Body of pancreas (tissue), 4 donors: ENCODE measurements around the gene PKP4.

Experiments used
- CTCF ChIP-seq, 7 experiments: fragments of 450-650 bp in 4 of 7; fragments of 200-600 bp in 3 of 7; sonication (generic) in 3 of 7; IDR thresholded peaks; one replicate each; pipeline ENCODE4 v1.5.1; 2016 to 2019; ENCODE audit warnings: antibody characterized with exemption in 7 of 7
- POLR2A ChIP-seq, 3 donors: fragments of 450-650 bp; IDR thresholded peaks; one replicate each; pipeline ENCODE4 v1.6.1; 2016; ENCODE audit warnings: antibody characterized with exemption in 3 of 3, mild to moderate bottlenecking in 2 of 3

- TF ChIP-seq POLR2A (IDR thresholded peaks at IDR 0.05) (no peak), CTCF (IDR thresholded peaks at IDR 0.05) (no peak)
These were observed 177.9 kb downstream of the PKP4 start for GRCh38 chr2:158634627-158635026.
